ENCODE results near the gene BAHCC1. TPM values are rescaled to one million over a fixed set of nuclear protein-coding genes. Genes with fewer than 3 reads are reported as not detected.
A peak's percentile ranks its signal among the peaks of the same experiment; 100 is the strongest.

The BAHCC1 gene
- total and polyA plus RNA-seq, 9 of the 15 experiments (the other 6 are each of a cell fraction or from before 2014, with no cell fraction given), result 0.14 to 26.9 (median 5.0) TPM

DNA sequence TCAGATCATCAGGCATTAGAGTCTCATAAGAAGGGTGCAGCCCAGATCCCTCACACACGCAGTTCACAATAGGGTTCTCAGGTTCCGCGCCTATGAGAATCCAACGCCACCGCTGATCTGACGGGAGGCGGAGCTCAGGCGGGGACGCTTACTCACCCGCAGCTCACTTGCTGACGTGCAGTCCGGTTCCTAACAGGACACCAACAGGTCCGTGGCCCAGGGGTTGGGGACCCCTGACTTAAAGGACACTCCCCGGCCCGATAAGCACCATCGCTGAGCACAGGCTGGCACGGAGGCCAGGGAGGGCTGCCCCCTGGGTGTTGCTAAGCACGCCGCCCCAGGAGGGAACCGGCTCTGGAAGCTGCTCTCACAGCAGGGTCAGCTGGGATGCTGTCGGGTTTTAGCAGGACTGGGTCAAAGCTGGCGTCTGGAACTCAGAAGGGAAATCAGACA is 30.1 kb upstream of the BAHCC1 start (continued):
- TF ChIP-seq ARID3B (CRISPR knock-in tag; IDR thresholded peaks at IDR 0.05; ENCODE audit: borderline replicate concordance) (no peak), PHF21A (IDR thresholded peaks at IDR 0.05; ENCODE audit: borderline replicate concordance, low read depth) (no peak), MBD2 (IDR thresholded peaks at IDR 0.05; ENCODE audit: borderline replicate concordance, low read depth) (peak; percentile 26; the same call in 1 of the 2 replicates), NFE2 (IDR thresholded peaks at IDR 0.05; ENCODE audit: low read depth) (peak; percentile 11; the same call in 1 of the 2 replicates), POLR2G (IDR thresholded peaks at IDR 0.05; ENCODE audit: low read depth, low read length) (peak; percentile 60), ZNF347 (CRISPR knock-in tag; IDR thresholded peaks at IDR 0.05; ENCODE audit: low read depth) (no peak), ZBTB9 (CRISPR knock-in tag; IDR thresholded peaks at IDR 0.05) (0 out of 2 replicates have a peak, but pooled peaks have one; percentile 19), NR1H2 (CRISPR knock-in tag; IDR thresholded peaks at IDR 0.05) (0 out of 2 replicates have a peak, but pooled peaks have one; percentile 86), HNRNPLL (IDR thresholded peaks at IDR 0.05; ENCODE audit: low read depth, low read length, poor library complexity, severe bottlenecking) (peak; percentile 41), HMGN3 (IDR thresholded peaks at IDR 0.05; ENCODE audit: borderline replicate concordance, extremely low read depth, insufficient read length, low read depth, low read length) (no peak), TCF3 (CRISPR knock-in tag; IDR thresholded peaks at IDR 0.05) (peak; percentile 16; the same call in 1 of the 2 replicates)
- TF ChIP-seq, protein P1, sequence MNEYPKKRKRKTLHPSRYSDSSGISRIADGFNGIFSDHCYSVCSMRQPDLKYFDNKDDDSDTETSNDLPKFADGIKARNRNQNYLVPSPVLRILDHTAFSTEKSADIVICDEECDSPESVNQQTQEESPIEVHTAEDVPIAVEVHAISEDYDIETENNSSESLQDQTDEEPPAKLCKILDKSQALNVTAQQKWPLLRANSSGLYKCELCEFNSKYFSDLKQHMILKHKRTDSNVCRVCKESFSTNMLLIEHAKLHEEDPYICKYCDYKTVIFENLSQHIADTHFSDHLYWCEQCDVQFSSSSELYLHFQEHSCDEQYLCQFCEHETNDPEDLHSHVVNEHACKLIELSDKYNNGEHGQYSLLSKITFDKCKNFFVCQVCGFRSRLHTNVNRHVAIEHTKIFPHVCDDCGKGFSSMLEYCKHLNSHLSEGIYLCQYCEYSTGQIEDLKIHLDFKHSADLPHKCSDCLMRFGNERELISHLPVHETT (CRISPR knock-in tag; conservative IDR thresholded peaks at IDR 0.05 in 1 of 2, IDR thresholded peaks at IDR 0.05 in 1 of 2), result 0 out of 4 replicates have a peak, but pooled peaks of 1 of the 2 experiments have one; percentile 33
- TF ChIP-seq, protein P2, sequence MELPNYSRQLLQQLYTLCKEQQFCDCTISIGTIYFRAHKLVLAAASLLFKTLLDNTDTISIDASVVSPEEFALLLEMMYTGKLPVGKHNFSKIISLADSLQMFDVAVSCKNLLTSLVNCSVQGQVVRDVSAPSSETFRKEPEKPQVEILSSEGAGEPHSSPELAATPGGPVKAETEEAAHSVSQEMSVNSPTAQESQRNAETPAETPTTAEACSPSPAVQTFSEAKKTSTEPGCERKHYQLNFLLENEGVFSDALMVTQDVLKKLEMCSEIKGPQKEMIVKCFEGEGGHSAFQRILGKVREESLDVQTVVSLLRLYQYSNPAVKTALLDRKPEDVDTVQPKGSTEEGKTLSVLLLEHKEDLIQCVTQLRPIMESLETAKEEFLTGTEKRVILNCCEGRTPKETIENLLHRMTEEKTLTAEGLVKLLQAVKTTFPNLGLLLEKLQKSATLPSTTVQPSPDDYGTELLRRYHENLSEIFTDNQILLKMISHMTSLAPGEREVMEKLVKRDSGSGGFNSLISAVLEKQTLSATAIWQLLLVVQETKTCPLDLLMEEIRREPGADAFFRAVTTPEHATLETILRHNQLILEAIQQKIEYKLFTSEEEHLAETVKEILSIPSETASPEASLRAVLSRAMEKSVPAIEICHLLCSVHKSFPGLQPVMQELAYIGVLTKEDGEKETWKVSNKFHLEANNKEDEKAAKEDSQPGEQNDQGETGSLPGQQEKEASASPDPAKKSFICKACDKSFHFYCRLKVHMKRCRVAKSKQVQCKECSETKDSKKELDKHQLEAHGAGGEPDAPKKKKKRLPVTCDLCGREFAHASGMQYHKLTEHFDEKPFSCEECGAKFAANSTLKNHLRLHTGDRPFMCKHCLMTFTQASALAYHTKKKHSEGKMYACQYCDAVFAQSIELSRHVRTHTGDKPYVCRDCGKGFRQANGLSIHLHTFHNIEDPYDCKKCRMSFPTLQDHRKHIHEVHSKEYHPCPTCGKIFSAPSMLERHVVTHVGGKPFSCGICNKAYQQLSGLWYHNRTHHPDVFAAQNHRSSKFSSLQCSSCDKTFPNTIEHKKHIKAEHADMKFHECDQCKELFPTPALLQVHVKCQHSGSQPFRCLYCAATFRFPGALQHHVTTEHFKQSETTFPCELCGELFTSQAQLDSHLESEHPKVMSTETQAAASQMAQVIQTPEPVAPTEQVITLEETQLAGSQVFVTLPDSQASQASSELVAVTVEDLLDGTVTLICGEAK (IDR thresholded peaks at IDR 0.05), result peak; percentile 59
- TF ChIP-seq, protein P2 (CRISPR knock-in tag; IDR thresholded peaks at IDR 0.05), result no peak
